Central memory CD8-positive, alpha-beta T cell (primary cell): ENCODE data around the gene KRT10.

Experiments used
- ATAC-seq: fragments of 150-1000 bp; cut with Tn5 transposase; replicated peaks from 2 replicates; pipeline ENCODE4 v1.10.0; 2022; ENCODE audit warnings: mild to moderate bottlenecking, moderate FRiP score, moderate number of reproducible peaks; ENCODE audit not compliant: poor library complexity, severe bottlenecking; ENCODE audit errors: extremely low read depth
- DNase-seq, 2 donors: peaks; one replicate each; pipeline ENCODE4 v3.0.0; 2021; ENCODE audit warnings: low spot score in 2 of 2
- H3K27ac Mint-ChIP-seq: one replicate; pipeline ENCODE4 v1.8.0; 2022; ENCODE audit warnings: low read depth, mild to moderate bottlenecking, moderate library complexity, mixed read lengths
- H3K27me3 Mint-ChIP-seq: one replicate; pipeline ENCODE4 v1.8.0; 2022; ENCODE audit warnings: mixed read lengths
- H3K36me3 Mint-ChIP-seq: one replicate; pipeline ENCODE4 v1.8.0; 2022; ENCODE audit warnings: mild to moderate bottlenecking, moderate library complexity, mixed read lengths; ENCODE audit not compliant: insufficient read depth
- H3K4me1 Mint-ChIP-seq: one replicate; pipeline ENCODE4 v1.8.0; 2022; ENCODE audit warnings: mixed read lengths
- H3K4me3 Mint-ChIP-seq: one replicate; pipeline ENCODE4 v1.8.0; 2022; ENCODE audit warnings: mild to moderate bottlenecking, moderate library complexity, mixed read lengths
- H3K9me3 Mint-ChIP-seq: one replicate; pipeline ENCODE4 v1.8.0; 2022; ENCODE audit warnings: mixed read lengths

KRT10 gene

DNA sequence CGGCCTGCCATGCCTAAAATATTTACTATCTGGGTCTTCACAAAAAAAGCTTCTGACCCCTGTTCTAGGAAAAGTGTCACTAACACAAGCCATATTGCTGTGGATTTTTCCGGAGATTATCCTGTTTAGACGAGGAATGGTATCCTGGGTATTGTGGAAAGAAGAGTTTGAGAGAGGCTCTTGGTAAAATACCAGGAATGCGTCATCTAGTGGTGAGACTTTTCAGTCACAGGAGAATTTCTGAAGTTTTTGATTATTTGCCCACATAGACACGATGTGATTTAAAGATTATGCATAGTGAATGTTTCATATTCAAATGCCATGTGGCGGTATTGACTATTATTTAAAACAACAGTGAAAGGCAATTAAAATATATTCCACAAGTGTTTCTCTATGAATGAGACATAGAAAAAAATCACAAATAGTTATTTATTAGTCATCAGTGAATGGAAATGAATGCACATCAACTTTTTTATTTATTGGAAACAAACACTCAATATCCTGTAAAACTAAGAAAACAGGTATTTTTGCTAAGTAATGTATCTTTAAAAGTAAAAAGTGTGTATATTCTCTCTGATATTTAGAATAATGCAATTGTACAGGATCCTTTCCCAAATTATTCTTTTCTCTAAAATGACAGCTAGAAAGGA lies 30.5 kb downstream of the KRT10 start:
- no peaks in the 10 kb centered on the region for H3K9me3 Mint-ChIP-seq
- H3K36me3 Mint-ChIP-seq: no peaks in the 10 kb centered on the region
- no peaks in the 10 kb centered on the region for H3K4me1 Mint-ChIP-seq
- no peak for ATAC-seq
- H3K27me3 Mint-ChIP-seq: peaks cover 51% of the 10 kb centered on the region
- H3K4me3 Mint-ChIP-seq: no peak overlapping the region
- DNase-seq: no peak
- H3K27ac Mint-ChIP-seq: no peak overlapping the region

DNA sequence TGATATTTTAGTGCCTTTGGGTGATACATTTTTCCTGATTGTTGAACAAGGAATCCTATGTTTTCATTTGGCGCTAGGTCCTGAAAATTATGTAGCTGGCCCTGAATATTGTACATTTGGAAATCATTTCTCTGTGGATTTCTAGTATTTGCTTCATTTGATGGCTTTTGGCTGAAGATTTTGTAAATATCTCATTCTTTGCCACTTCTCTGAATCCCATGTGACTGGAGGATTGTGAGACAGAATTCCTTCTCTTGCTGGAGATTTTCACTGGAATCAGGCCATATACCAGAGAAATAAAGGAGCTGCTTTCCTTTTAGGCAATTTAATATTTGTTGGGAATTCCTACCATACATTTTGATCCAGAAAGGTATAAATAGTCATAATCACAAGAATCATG lies 31.3 kb downstream of the KRT10 start:
- Mint-ChIP-seq H3K4me3 (no peak overlapping the region), H3K36me3 (no peaks in the 10 kb centered on the region), H3K9me3 (no peaks in the 10 kb centered on the region), H3K27me3 (peaks cover 45% of the 10 kb centered on the region), H3K27ac (no peak overlapping the region), H3K4me1 (no peaks in the 10 kb centered on the region)
- ATAC-seq (no peak), DNase-seq (no peak)

DNA sequence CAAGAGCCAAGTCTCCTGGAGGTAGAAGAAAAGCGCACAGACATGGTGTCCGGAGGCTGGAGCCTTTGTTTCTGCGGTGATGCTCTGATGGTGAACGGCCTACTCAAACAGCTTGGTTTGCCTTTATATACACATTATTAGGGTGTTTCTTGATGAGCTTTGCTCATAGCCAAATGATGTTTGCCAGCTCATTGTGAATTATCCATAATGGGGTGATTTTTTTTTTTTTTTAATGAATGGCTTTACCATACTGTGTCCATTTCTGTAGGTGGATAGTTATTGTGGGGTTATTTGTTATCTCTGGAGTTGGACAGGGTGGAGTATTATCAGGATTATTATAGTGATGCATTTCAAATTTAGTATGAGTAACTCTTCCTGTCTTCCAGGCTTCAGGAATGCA lies 40.0 kb downstream of the KRT10 start, which contains the start of gene KRT27:
TSS of gene KRT27 (minus strand) at position 101 of the 400 bp plus-strand sequence. CDS start at position 44, 57 bp downstream.
- Mint-ChIP-seq H3K4me3 (no peak within 1 kb of the TSS), H3K27me3 (peaks cover 82% of the 10 kb centered on the region), H3K27ac (no peak within 1 kb of the TSS), H3K4me1 (no peaks in the 10 kb centered on the region), H3K36me3 (no peaks in the 10 kb centered on the region), H3K9me3 (no peaks in the 10 kb centered on the region)
- DNase-seq (no peak), ATAC-seq (no peak)

DNA sequence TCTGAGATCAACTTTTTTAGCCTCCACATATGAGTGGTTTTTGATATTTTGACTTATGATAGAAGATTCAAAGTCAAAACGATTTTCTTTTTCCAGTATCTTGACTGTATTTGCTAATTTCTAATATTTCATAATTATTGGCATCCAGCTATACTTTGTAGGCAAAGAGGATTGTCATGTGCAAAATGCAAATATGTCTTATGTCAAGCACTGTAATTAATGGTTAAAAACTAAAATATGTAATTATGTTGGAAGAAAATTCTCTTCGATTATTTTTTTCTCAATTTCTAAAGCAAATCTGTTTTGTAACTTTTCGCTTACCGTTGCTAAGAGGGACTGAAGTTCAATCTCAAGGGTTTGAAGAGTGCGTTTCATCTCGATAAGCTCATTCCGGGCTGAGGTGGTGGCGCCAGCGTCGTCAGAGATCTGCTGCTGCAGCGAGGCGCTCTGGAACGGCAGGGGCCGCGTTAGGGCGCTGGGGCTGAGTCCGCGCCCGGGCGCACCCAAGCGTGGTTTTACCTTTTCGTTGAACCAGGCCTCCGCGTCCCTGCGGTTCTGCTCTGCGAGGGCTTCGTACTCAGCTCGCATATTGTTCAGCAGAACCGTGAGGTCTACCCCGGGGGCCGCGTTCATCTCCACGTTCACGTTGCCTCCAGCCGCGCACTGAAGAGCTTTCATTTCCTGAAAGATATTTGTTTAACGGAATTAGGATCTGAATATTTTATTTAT lies 43.1 kb downstream of the KRT10 start:
- DNase-seq (no peak), ATAC-seq (no peak)
- no peak overlapping the region for H3K4me3 Mint-ChIP-seq
- H3K36me3 Mint-ChIP-seq: peaks cover 2% of the 10 kb centered on the region
- H3K27me3 Mint-ChIP-seq: peaks cover 95% of the 10 kb centered on the region
- H3K27ac Mint-ChIP-seq: no peak overlapping the region
- H3K4me1 Mint-ChIP-seq: no peaks in the 10 kb centered on the region
- no peaks in the 10 kb centered on the region for H3K9me3 Mint-ChIP-seq

DNA sequence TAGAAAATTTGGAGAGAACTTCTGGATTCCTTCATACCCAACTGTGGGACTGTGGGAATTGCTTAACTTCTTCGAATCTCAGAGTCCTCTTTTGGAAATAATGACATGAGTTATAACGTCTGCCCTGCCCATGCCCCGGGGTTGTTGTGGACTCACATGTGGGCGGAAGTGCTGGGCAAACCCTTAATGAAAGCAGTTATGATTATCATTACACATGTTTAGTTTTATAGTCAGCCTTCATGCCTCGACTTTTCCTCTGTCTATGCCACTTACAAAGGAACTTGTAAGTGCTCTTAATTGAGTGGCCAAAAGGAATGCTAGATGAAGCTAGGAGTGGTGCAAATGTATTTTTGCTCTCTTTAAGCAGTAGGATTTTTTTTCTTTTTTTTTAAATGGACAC lies 44.0 kb downstream of the KRT10 start:
- Mint-ChIP-seq H3K4me3 (no peak overlapping the region), H3K27me3 (peaks cover 90% of the 10 kb centered on the region), H3K36me3 (peaks cover 2% of the 10 kb centered on the region), H3K9me3 (no peaks in the 10 kb centered on the region), H3K27ac (no peak overlapping the region), H3K4me1 (no peaks in the 10 kb centered on the region)
- ATAC-seq (no peak), DNase-seq (no peak)

DNA sequence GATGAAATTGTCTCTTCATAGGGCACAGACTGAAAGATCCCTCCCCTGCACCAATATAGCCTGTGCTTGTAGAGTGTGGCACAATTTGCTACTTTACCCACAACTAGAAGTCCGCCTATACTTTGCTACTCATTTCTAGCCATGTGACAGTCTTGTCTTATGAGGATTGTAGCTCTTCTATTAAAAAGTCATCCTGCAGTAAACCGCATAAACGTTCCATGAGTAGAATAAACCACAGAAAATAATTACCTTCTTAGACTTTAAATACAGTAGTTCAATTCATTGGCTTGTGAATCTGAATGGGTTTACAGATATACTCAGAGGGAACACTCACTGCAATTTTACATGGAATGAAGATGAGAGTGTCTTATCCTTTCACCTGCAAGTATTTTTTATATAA lies 44.4 kb downstream of the KRT10 start:
- Mint-ChIP-seq H3K4me3 (no peak overlapping the region), H3K36me3 (peaks cover 2% of the 10 kb centered on the region), H3K27ac (no peak overlapping the region), H3K9me3 (no peaks in the 10 kb centered on the region), H3K4me1 (no peaks in the 10 kb centered on the region), H3K27me3 (peaks cover 88% of the 10 kb centered on the region)
- no peak for ATAC-seq
- no peak for DNase-seq

DNA sequence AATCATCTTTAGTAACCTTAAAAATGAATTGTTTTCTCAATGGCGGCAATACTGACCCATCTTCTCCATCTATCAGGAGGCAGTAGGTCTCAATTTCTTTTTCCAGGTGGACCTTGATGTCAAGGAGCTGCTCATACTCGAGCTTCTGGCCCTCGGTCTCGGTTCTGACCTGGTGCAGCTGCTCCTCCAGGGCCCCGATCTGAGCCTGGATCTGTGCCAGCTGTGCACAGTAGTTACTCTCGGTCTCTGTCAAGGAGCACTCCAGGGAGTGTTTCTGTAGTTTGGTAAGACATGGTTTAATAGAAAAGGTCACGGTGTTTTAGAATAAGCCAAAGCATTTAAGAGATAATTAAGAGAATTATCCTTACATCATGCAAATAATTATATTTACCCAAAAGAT lies 45.0 kb downstream of the KRT10 start:
- Mint-ChIP-seq H3K36me3 (peaks cover 3% of the 10 kb centered on the region), H3K4me3 (no peak overlapping the region), H3K27me3 (peaks cover 88% of the 10 kb centered on the region), H3K27ac (no peak overlapping the region), H3K9me3 (no peaks in the 10 kb centered on the region), H3K4me1 (no peaks in the 10 kb centered on the region)
- DNase-seq (no peak), ATAC-seq (no peak)

DNA sequence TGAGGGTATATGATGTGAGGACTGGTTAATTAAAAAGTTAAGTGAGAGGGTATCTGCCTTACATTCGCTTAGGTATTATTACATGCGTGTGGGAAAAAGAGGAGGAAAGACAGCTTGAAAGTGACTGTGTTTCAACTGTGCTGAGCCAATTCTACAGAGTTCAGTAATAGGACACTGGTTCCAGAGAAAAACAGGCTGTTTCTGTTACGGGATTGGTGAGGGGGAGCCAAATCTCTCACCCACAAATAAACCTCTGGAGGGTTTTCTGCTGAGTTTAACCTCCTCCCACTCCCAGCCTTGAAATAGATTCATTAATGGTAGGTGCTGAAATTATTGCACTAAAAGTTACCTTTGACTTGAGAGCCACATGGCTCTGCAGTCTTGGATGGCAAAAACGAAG lies 46.5 kb downstream of the KRT10 start:
- H3K4me3 Mint-ChIP-seq: no peak overlapping the region
- H3K9me3 Mint-ChIP-seq: no peaks in the 10 kb centered on the region
- peaks cover 4% of the 10 kb centered on the region for H3K36me3 Mint-ChIP-seq
- ATAC-seq (no peak), DNase-seq (no peak)
- no peak overlapping the region for H3K27ac Mint-ChIP-seq
- H3K27me3 Mint-ChIP-seq: peaks cover 86% of the 10 kb centered on the region
- no peaks in the 10 kb centered on the region for H3K4me1 Mint-ChIP-seq

DNA sequence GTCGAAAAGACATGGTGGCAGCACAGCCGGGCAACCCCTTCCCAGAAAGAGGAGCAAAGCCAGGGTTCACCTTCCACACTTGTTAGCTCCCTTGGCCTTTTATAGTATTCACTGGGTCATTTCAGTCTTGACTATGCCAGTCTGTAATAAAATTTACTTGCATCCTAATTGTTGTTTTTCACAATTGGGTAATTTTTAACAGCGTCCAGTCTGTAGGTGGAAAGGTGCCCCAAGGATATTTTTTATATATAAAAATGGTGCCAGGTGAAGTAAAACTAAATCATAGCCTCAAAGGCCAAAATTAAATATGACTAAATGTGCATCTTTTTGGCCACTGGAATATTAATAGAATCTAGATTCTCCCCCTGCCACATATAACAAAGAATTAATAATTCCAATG lies 50.3 kb downstream of the KRT10 start, which contains the start of gene KRT26:
TSS of gene KRT26 (minus strand) at position 101 of the 400 bp plus-strand sequence. CDS start at position 13, 88 bp downstream.
- no peak within 1 kb of the TSS for H3K4me3 Mint-ChIP-seq
- no peaks in the 10 kb centered on the region for H3K4me1 Mint-ChIP-seq
- H3K27me3 Mint-ChIP-seq: peaks cover 72% of the 10 kb centered on the region
- ATAC-seq: no peak
- peaks cover 4% of the 10 kb centered on the region for H3K36me3 Mint-ChIP-seq
- H3K27ac Mint-ChIP-seq: no peak within 1 kb of the TSS
- H3K9me3 Mint-ChIP-seq: no peaks in the 10 kb centered on the region
- no peak for DNase-seq
